Heart left ventricle (tissue), 13 donors: Measurements from ENCODE around the gene MYO7A.

Experiments
- POLR2A ChIP-seq, 2 donors: fragments of 450-650 bp; IDR thresholded peaks; one replicate each; pipeline ENCODE4 v1.6.1; 2017; ENCODE audit warnings: antibody characterized with exemption in 2 of 2, mild to moderate bottlenecking in 2 of 2, moderate library complexity in 2 of 2
- TF ChIP-seq, protein P1 (sequence below), 12 donors: fragments of 200-600 bp; sonication (generic) in 4 of 12; IDR thresholded peaks; one replicate each; pipeline versions ENCODE4 v1.5.0 to v1.8.0; 2018 to 2022; ENCODE audit warnings: antibody characterized with exemption in 12 of 12, mild to moderate bottlenecking in 5 of 12
- donor health status: ischemic (EF 13 %, LVEDD 7.1; RV severe dilation, severe dysfunction).
- donor health status: DM: no; HTN: yes; CAD: no.
- donor health status: DM: no; HTN: no; CAD: no.
- donor health status: ischemic (EF 25% LVEDD 6.9; RV normal size, moderate dysfunction).
- donor health status: ischemic (EF 25% LVEDD 5.7; RV mildly dilated, moderate dysfunction).
- donor health status: ischemic (EF 35%, LVEDD 5.7; RV mildly dilated, moderate dysfunction).
- donor health status: nonischemic (EF 11% LVEDD 7.7; RV severe dilation, severe dysfunction).
- donor health status: DM: yes; HTN: yes; CAD: no.
- donor health status: PGD.
- donor health status: ischemic (EF 29% LVEDD 5.4; RV normal size, mild dysfunction).
- donor health status: nonischemic (EF 23%, LVEDD 6.1; RV moderate dilation, normal function).

DNA sequence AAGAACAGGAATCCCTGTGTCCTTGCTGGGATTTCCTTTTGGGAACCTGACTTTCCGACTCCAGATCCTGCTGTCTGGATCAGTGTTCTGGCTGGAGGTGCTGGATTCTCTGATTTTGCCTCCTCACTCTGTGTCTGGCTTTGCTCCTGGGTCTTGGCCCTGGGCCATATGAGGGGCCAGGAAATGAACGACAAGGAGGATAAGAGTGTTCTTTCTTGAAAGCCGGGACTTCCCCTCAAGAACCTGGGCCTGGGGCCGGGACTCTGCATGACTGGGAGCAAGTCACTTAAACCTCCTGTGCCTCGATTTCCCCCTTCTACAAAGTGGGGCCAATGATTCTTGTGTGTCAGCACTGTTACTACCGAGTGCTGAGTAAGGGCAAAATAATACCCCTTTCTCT lies 2.9 kb upstream of the MYO7A start:
- TF ChIP-seq, protein P1, sequence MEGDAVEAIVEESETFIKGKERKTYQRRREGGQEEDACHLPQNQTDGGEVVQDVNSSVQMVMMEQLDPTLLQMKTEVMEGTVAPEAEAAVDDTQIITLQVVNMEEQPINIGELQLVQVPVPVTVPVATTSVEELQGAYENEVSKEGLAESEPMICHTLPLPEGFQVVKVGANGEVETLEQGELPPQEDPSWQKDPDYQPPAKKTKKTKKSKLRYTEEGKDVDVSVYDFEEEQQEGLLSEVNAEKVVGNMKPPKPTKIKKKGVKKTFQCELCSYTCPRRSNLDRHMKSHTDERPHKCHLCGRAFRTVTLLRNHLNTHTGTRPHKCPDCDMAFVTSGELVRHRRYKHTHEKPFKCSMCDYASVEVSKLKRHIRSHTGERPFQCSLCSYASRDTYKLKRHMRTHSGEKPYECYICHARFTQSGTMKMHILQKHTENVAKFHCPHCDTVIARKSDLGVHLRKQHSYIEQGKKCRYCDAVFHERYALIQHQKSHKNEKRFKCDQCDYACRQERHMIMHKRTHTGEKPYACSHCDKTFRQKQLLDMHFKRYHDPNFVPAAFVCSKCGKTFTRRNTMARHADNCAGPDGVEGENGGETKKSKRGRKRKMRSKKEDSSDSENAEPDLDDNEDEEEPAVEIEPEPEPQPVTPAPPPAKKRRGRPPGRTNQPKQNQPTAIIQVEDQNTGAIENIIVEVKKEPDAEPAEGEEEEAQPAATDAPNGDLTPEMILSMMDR (IDR thresholded peaks at IDR 0.05) = no peak
- no peak for TF ChIP-seq POLR2A (IDR thresholded peaks at IDR 0.05)
